ENCODE measurements around the gene ZSCAN26. TPM values are rescaled to one million over a fixed set of nuclear protein-coding genes. Genes with fewer than 3 reads are reported as not detected.

ZSCAN26 gene
- total and polyA plus RNA-seq, 2 of the 8 experiments (the other 6 are each of a cell fraction or from before 2014, with no cell fraction given) = 7.0 to 8.5 TPM

DNA sequence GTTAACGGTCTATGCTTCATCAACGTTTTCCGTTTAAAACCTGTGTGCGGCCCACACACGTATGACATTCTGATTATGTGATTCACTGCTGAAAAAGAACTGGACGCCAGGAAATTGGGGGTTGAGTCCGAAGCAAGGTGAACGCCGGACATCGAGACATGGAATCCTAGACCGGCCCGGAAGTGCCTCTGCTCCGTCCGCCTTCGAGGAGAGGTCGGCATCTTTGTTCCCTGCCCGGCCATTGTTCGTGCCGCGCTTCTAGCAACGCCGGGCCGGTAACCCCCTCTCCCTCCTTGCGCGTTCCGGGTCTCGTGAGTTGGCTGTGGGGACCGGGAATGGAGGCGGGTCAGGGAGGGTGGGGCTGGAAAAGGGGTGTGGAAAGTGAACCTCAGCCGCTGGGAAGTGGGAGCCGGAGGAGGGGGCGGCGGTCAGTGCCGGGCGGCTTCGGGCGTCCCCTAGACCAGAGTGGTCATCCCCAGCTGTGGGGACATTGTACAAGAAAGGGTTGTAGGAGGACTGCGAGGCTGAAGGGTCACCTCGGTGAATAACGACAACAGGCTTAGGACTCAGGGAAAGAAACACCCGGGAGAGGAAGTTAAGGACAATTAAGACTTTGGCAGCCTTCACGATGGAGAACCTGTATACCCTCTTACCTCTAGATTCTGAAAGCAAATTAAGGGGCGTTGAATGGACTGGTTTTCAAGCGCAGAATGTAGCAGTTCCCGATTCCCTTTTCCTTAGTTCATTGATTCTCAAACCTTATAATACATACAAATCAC, 41.7 kb upstream of the ZSCAN26 start, which contains the start of gene ZSCAN9 (continued):
- TF ChIP-seq, protein P1, sequence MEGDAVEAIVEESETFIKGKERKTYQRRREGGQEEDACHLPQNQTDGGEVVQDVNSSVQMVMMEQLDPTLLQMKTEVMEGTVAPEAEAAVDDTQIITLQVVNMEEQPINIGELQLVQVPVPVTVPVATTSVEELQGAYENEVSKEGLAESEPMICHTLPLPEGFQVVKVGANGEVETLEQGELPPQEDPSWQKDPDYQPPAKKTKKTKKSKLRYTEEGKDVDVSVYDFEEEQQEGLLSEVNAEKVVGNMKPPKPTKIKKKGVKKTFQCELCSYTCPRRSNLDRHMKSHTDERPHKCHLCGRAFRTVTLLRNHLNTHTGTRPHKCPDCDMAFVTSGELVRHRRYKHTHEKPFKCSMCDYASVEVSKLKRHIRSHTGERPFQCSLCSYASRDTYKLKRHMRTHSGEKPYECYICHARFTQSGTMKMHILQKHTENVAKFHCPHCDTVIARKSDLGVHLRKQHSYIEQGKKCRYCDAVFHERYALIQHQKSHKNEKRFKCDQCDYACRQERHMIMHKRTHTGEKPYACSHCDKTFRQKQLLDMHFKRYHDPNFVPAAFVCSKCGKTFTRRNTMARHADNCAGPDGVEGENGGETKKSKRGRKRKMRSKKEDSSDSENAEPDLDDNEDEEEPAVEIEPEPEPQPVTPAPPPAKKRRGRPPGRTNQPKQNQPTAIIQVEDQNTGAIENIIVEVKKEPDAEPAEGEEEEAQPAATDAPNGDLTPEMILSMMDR (IDR thresholded peaks at IDR 0.05; ENCODE audit: control extremely low read depth in 1 of 3, insufficient read depth in 1 of 3, low read depth in 1 of 3, low read length in 3 of 3) = peak in 1 of 3 experiments; percentile 26; a peak in 1 of 4 replicates
- TF ChIP-seq KDM4A (IDR thresholded peaks at IDR 0.05; ENCODE audit: low read depth, low read length, severe bottlenecking) = peak; percentile 71
- peak; percentile 66 for TF ChIP-seq EGR1 (IDR thresholded peaks at IDR 0.05; ENCODE audit: borderline replicate concordance, low read depth, low read length)
- TF ChIP-seq MAX (IDR thresholded peaks at IDR 0.05) = peak; percentile 71
- TF ChIP-seq TBP (IDR thresholded peaks at IDR 0.05; ENCODE audit: low read depth, low read length) = peak; percentile 87
- peak; percentile 83 to 90; a peak in 3 of 4 replicates for TF ChIP-seq SIN3A (conservative IDR thresholded peaks at IDR 0.05 in 1 of 2, IDR thresholded peaks at IDR 0.05 in 1 of 2; ENCODE audit: low read depth in 1 of 2, low read length in 2 of 2)
- TF ChIP-seq RBBP5 (IDR thresholded peaks at IDR 0.05; ENCODE audit: borderline replicate concordance, low read depth, low read length) = peak; percentile 81
- TF ChIP-seq, protein P2, sequence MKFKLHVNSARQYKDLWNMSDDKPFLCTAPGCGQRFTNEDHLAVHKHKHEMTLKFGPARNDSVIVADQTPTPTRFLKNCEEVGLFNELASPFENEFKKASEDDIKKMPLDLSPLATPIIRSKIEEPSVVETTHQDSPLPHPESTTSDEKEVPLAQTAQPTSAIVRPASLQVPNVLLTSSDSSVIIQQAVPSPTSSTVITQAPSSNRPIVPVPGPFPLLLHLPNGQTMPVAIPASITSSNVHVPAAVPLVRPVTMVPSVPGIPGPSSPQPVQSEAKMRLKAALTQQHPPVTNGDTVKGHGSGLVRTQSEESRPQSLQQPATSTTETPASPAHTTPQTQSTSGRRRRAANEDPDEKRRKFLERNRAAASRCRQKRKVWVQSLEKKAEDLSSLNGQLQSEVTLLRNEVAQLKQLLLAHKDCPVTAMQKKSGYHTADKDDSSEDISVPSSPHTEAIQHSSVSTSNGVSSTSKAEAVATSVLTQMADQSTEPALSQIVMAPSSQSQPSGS (IDR thresholded peaks at IDR 0.05; ENCODE audit: low read length) = no peak
- 0 out of 2 replicates have a peak, but pooled peaks have one; percentile 37 for TF ChIP-seq TCF12 (IDR thresholded peaks at IDR 0.05; ENCODE audit: low read depth, low read length)
- TF ChIP-seq CREB1 (IDR thresholded peaks at IDR 0.05) = peak; percentile 60
- peak; percentile 74; the same call in 1 of the 2 replicates for TF ChIP-seq POLR2AphosphoS5 (IDR thresholded peaks at IDR 0.05; ENCODE audit: low read depth, low read length)
- no peak for TF ChIP-seq SP1 (IDR thresholded peaks at IDR 0.05; ENCODE audit: low read depth, low read length)
- TF ChIP-seq ASH2L (IDR thresholded peaks at IDR 0.05; ENCODE audit: low read length) = peak; percentile 84
- TF ChIP-seq SIX5 (IDR thresholded peaks at IDR 0.05; ENCODE audit: low read depth, low read length) = peak; percentile 34; the same call in 1 of the 2 replicates
- no peak for TF ChIP-seq BRCA1 (IDR thresholded peaks at IDR 0.05; ENCODE audit: low read depth, low read length)
- no peak for TF ChIP-seq MAFK (IDR thresholded peaks at IDR 0.05; ENCODE audit: low read depth, low read length)
- peak in 1 of 2 experiments; percentile 59; a peak in 1 of 3 replicates for TF ChIP-seq EP300 (IDR thresholded peaks at IDR 0.05; ENCODE audit: borderline replicate concordance in 1 of 2, low read depth in 2 of 2, low read length in 2 of 2)
- peak; percentile 83 for TF ChIP-seq TAF7 (optimal IDR thresholded peaks at IDR 0.05; ENCODE audit: borderline replicate concordance, low read depth, low read length)
- TF ChIP-seq YY1 (IDR thresholded peaks at IDR 0.05; ENCODE audit: low read depth, low read length) = peak; percentile 95
